K562 (cell line): ENCODE data around the gene C2orf92. TPM values are rescaled to one million over a fixed set of nuclear protein-coding genes. Genes with fewer than 3 reads are reported as not detected.

ENCODE experiments used
- EP300 ChIP-seq: IDR thresholded peaks from 2 replicates; pipeline ENCODE4 v1.6.1; 2012; ENCODE audit warnings: low read length, improper control_type of control experiment
- EWSR1 ChIP-seq: fragments of 450-650 bp; IDR thresholded peaks from 2 replicates; pipeline ENCODE4 v1.6.1; 2018; ENCODE audit warnings: borderline replicate concordance, mild to moderate bottlenecking, low read depth, moderate library complexity; ENCODE audit not compliant: partially characterized antibody
- GTF2A2 ChIP-seq: IDR thresholded peaks from 2 replicates; pipeline ENCODE4 v1.6.1; 2016; ENCODE audit warnings: mild to moderate bottlenecking, missing genetic modification characterization, missing compliant biosample characterization
- IRF9 ChIP-seq: fragments of 450-650 bp; IDR thresholded peaks from 2 replicates; pipeline ENCODE4 v1.6.1; 2016; ENCODE audit warnings: missing biosample characterization, missing genetic modification characterization
- REST ChIP-seq, 2 experiments: fragments of 450-650 bp; formaldehyde crosslinking in 1 of 2; IDR thresholded peaks; 2 replicates each; pipeline versions ENCODE4 v1.4.0 to v1.6.1; 2014 to 2020; ENCODE audit warnings: mild to moderate bottlenecking in 2 of 2, borderline replicate concordance in 1 of 2, low read depth in 1 of 2
- TEAD1 ChIP-seq, 2 experiments: fragments of 450-650 bp in 1 of 2; sonication (generic) in 1 of 2; formaldehyde crosslinking; IDR thresholded peaks; 2 replicates each; pipeline versions ENCODE4 v1.4.0 to v1.8.0; 2020 to 2022; ENCODE audit warnings: mild to moderate bottlenecking in 2 of 2, missing genetic modification reagents in 1 of 2
- TRIM24 ChIP-seq, 2 experiments: fragments of 450-650 bp; IDR thresholded peaks; 2 replicates each; pipeline ENCODE4 v1.6.1; 2016
- TSC22D4 ChIP-seq: fragments of 450-650 bp; IDR thresholded peaks from 2 replicates; pipeline ENCODE4 v1.6.1; 2016; ENCODE audit warnings: missing genetic modification characterization, missing biosample characterization, control low read depth
- ZNF143 ChIP-seq: sonication (generic); formaldehyde crosslinking; IDR thresholded peaks from 2 replicates; pipeline ENCODE4 v1.9.0; 2022; ENCODE audit warnings: mild to moderate bottlenecking, missing genetic modification reagents
- ZNF445 ChIP-seq: fragments of 250-450 bp; sonication (Bioruptor Pico); IDR thresholded peaks from 2 replicates; pipeline ENCODE4 v1.4.0; 2020; ENCODE audit warnings: low read depth, mild to moderate bottlenecking, moderate library complexity
- ZNF780A ChIP-seq: fragments of 250-450 bp; sonication (Bioruptor Pico); IDR thresholded peaks from 2 replicates; pipeline ENCODE4 v1.5.0; 2021; ENCODE audit warnings: mild to moderate bottlenecking
- polyA plus RNA-seq, 8 experiments: library from polyadenylated mRNA; depleted of rRNA in 4 of 8; stranded (reverse) in 5 of 8; unstranded in 3 of 8; fragments of >200 nt; fragmentation: Nextera tagmentation in 2 of 8; fragmentation: Illumina TruSeq in 1 of 8; extraction: Ambion mirVana in 2 of 8; extraction: Trizol in 1 of 8; gene quantifications; 2 replicates each; pipeline versions ENCODE4 v1.2.1 to v1.2.3, GENCODE V29; 2011 to 2014; ENCODE audit warnings: inconsistent platforms in 1 of 8, missing spikeins in 1 of 8
- total RNA-seq, 7 experiments: library from RNA; depleted of rRNA in 6 of 7; stranded (reverse); fragments of >200 nt in 6 of 7; fragmentation: Illumina TruSeq in 2 of 7; extraction: Trizol in 2 of 7; gene quantifications; 2 replicates each; pipeline versions ENCODE4 v1.2.1 to v1.2.3, GENCODE V29; 2011 to 2021; ENCODE audit warnings: low replicate concordance in 1 of 7

C2orf92 gene
- total and polyA plus RNA-seq, 9 of the 15 experiments (the other 6 are each of a cell fraction or from before 2014, with no cell fraction given): 0.65 to 6.8 (median 3.6) TPM

GRCh38 chr2:97736608-97737330 is 67.3 kb downstream of the C2orf92 start (continued):
- TF ChIP-seq REST (IDR thresholded peaks at IDR 0.05; ENCODE audit: borderline replicate concordance) (no peak), REST (CRISPR knock-in tag; IDR thresholded peaks at IDR 0.05; ENCODE audit: low read depth) (no peak), TSC22D4 (tag) (no peak), IRF9 (tag) (no peak), ZNF780A (CRISPR knock-in tag) (no peak), GTF2A2 (tag) (no peak), TEAD1 (CRISPR knock-in tag; IDR thresholded peaks at IDR 0.05) (no peak), EP300 (no peak), ZNF143 (CRISPR knock-in tag) (no peak), EWSR1 (no peak), ZNF445 (no peak), TRIM24 (IDR thresholded peaks at IDR 0.05) (no peak)
